HG03196 (cell line): ENCODE measurements around the gene KCNH6.

Source experiments
- ATAC-seq: cut with Tn5 transposase; IDR thresholded peaks from one replicate; pipeline ENCODE4 v1.9.1; 2021; ENCODE audit not compliant: unreplicated experiment

The KCNH6 gene

GRCh38 chr17:63511331-63511730, 11.8 kb upstream of the KCNH6 start:
- ATAC-seq: no peak

- ATAC-seq: no peak
Observed at GRCh38 chr17:63512388-63512787, 10.8 kb upstream of the KCNH6 start.

GRCh38 chr17:63512896-63513644, 10.1 kb upstream of the KCNH6 start:
- no peak for ATAC-seq

- ATAC-seq: no peak
Observed at GRCh38 chr17:63514477-63514876, 8.7 kb upstream of the KCNH6 start.

GRCh38 chr17:63514974-63515373, 8.2 kb upstream of the KCNH6 start:
- no peak for ATAC-seq

- ATAC-seq: no peak
Observed at GRCh38 chr17:63515426-63515825, 7.7 kb upstream of the KCNH6 start.

GRCh38 chr17:63516910-63517824, 6.0 kb upstream of the KCNH6 start:
- ATAC-seq: no peak

GRCh38 chr17:63517825-63518534, 5.2 kb upstream of the KCNH6 start:
- no peak for ATAC-seq

- ATAC-seq: no peak
Observed at GRCh38 chr17:63519116-63519881, 3.9 kb upstream of the KCNH6 start.

GRCh38 chr17:63519972-63520882, 2.9 kb upstream of the KCNH6 start:
- ATAC-seq: no peak

- no peak for ATAC-seq
Observed at GRCh38 chr17:63524051-63524450, 893 bp downstream of the KCNH6 start.

GRCh38 chr17:63525190-63525946, 2.2 kb downstream of the KCNH6 start:
- no peak for ATAC-seq

GRCh38 chr17:63526861-63527260, 3.7 kb downstream of the KCNH6 start:
- ATAC-seq: no peak

GRCh38 chr17:63528183-63528582, 5.0 kb downstream of the KCNH6 start:
- no peak for ATAC-seq

- ATAC-seq: no peak
Observed at GRCh38 chr17:63529711-63530556, 6.8 kb downstream of the KCNH6 start.

- no peak for ATAC-seq
Observed at GRCh38 chr17:63530557-63531021, 7.4 kb downstream of the KCNH6 start.

GRCh38 chr17:63531022-63531965, 8.1 kb downstream of the KCNH6 start:
- no peak for ATAC-seq
